ENCODE results near the gene TSPAN14.
"Not testable (repeated sequence)": the region's sequence is repeated elsewhere in the genome, so short reads cannot be mapped to it uniquely, and the experiment has no call there.

The TSPAN14 gene

DNA sequence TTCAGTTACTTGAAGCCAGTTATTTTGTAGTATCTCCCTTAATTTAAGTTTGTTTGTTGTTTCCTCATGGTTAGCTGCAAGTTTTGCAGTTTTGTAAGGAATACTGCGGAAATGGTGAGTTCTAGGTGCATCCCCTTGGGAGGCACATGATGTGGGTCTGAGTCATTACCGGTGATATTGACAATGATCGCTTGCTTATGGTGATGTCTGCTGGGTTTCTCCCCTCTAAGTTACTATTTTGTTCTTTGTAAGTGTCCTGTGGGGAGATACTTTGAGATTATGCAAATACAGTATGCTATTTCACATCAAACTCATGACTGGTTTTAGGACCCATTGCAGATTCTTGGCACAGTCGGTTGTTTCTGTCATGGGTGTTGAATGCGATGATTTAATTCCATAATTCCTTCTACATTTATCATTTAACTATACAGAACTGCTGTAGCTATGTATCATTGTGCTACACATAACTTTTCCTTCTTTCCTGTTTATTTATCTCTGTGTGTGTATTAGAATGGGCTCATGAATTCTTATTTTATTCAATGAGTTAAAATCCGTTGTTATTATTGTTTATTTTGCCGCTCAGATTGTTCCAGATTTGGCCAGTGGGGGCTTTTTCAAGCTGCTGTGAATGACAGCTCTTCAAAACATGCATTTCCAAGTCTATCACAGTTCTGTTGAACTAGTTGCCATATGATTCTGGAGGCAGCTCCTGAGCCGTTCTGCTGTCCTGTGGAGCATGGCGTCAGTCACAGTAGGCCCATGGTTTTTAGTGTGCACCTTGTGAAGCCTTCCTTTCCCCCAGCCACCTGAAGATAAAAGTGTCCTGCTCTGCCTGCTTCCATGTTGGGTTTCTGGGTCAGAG is 18.4 kb downstream of the TSPAN14 start:
- peak; percentile 88 to 96 (median 92) for DNase-seq

DNA sequence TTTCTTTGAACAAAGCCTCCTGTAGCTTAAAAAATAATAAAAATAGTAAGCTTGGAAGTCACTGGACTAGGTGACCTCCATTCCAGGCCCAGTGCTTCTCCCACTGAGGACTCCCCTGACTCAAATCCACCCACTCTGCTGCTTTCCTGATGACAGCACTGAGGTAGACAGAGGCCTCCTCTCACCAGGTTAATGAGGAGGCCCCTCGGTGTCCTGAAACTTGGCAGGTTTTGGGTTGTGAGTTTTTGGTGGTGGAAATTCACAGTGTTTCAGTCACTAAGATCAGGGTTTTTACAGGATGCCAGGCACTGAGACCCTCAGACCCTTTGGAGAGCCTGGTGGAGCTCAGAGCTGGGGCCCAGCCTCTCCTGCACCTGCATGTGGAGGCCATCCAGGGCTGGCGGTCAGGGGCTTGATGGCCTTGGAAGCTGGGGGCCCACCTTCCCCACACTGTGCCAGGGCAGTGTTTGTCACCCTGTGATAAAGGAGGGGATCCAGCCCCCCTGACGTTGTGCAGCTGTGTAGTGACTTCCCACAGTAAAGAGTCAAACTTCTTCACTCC is 19.1 kb downstream of the TSPAN14 start:
- DNase-seq: no peak

DNA sequence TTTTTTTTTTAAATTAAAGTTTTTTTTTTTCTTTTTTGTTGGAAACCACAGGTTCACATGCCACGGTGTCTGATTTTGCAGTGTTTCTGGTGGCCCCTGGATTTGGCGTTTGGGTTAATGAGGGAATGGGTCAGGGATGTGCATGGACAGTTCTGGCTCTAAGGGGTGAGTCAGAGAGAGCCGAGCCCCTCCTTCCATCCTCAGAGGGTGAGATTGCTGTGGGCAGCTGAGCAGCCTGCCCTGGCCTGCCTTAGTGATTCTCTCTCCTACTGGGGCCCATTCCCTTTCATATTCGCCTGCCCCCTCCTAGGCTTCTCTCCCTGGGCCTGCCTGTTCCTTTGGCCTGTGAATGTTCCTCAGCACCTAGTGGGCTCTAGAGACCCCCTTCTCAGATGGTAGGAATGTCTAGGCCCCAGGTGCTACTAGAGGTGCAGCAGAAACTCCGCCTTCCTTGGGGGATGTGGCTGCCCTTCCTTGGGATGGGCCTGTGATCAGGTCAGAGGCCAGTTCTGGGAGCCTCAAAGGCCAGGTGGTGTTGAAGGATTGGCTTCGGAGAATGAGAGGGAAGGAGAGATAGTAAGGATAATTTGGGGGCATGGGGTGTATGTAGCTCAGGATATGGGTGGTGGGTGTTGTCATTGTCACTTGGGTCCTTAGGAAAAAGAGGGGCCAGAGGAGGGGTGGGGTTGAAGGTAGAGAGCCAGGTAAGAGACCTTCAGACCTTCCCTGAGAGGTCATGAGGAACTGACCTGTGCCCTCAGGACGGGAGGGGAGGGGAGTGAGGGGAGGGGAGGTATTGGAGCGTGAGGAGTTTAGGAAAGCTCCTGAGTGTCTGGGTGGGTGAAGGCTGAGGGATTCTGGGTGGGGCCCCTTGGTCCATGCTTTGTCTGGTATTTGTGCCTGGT is 19.8 kb downstream of the TSPAN14 start:
- DNase-seq: no peak

DNA sequence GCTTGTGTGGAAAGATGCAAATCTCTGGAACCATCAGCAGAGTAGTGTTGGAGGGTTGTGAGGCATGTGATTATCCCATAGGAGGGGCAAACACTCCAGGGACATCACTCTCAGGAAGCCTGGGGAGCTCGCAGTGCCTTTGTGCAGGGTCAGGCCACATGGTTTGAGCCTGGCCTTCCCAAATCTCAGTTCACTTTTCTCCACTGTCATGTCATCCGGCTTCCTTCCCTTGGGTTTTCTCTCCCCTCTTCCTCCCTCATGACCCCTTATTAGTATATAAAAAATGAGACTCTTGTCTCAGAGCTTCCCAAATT is 20.4 kb downstream of the TSPAN14 start:
- peak in 1 of 3 donors; percentile 42 for DNase-seq

DNA sequence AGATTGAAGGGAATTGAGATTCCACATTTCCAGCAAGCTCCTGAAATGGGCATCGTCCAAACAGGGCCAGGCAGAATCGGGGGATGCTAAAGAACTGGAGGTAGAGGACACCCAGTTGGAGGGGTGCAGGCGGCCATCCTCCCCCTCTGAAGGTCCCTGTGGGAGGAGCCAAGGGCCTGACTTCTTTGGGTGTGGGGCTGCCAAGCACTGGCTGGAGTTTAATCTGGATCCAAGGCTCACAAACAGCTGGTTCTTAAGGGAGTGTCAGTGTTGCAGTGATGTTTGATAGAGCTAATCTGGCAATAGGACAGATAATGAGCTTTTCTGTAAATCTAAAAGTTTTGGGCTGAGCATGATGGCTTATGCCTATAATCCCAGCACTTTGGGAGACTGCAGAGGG is 20.8 kb downstream of the TSPAN14 start:
- no peak for DNase-seq

DNA sequence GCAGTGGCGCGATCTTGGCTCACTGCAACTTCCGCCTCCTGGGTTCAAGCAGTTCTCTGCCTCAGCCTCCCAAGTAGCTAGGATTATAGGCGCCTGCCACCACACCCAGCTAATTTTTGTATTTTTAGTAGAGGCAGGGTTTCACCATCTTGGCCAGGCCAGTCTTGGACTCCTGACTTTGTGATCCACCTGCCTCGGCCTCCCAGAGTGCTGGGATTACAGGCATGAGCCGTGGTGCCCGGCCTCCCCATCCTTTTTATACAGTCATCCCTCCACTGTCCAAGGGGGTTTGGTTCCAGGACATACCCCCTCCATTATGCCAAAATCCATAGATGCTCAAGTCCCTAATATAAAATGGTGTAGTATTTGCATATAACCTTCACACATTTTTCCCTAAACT is 21.5 kb downstream of the TSPAN14 start:
- not testable (repeated sequence) for DNase-seq

DNA sequence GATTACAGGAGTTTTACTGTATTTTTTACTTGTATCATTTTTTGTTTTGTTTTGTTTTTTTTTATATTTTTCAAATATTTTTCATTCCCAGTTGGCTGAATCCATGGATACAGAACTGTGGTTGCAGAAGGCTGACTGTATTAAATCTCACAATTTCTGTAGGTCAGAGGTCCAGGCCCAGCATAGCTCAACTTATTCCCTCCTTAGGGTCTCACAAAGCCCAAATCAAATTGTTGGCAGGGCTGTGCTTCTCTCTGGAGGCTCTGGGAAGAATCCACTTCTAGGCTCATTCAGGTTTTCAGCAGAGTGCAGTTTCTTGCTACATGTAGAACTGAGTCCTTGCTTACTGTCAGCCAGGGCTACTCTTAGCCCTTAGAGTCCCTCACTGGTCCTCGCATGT is 22.6 kb downstream of the TSPAN14 start:
- no peak for DNase-seq

DNA sequence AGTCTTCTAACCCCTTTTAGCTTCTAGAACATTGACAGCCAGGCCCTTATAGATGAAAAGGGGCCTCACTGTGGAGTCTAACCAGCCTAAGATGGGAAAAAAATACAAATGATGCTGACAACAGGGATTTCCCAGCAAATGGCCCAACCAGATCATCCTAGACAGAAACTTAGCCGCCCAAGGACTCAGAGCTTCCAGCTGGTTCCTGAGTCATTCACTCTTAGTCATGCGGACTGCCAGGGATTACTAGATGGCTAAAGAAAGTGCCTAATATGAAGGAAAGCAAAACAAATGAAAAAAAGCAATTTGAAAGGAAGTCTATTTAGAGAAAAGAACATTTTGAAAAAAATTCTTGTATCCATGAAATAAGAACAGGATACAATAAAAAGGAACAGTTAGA is 23.7 kb downstream of the TSPAN14 start:
- peak; percentile 91 to 98 (median 96) for DNase-seq

DNA sequence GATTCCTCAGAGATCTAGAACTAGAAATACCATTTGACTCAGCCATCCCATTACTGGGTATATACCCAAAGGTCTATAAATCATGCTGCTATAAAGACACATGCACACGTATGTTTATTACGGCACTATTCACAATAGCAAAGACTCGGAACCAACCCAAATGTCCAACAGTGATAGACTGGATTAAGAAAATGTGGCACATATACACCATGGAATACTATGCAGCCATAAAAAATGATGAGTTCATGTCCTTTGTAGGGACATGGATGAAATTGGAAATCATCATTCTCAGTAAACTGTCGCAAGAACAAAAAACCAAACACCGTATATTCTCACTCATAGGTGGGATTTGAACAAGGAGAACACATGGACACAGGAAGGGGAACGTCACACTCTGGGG is 26.3 kb downstream of the TSPAN14 start:
- not testable (repeated sequence) for DNase-seq

DNA sequence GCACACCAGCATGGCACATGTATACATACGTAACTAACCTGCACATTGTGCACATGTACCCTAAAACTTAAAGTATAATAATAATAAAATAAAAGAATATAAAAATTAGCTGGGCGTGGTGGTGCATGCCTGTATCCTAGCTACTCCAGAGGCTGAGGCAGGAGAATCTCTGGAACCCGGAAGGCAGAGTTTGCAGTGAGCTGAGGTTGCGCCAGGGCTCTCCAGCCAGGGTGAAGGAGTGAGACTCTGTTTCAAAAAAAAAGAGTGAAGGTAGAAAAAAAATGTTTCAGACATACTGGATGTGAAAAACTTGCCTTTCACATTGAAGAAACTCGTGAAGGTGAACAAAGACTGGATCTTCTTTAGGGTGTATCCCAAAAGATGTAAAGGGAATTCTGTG is 26.7 kb downstream of the TSPAN14 start:
- no peak for DNase-seq

DNA sequence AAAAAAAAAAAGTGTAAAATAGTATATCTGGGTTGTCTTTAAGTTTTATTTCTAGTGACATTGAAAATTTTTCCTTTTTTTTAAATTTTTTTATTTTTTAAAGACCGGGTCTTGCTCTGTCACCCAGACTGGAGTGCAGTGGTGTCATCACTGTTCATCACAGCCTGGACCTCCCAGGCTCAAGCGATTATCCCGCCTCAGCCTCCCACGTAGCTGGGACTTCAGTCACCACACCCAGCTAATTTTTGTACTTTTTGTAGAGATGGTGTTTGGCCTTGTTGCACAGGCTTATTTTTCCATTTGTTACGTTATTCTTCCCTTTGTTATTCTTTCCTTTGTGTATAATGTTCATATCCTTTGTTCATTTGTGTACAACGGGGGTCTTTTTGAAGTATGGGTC is 30.1 kb downstream of the TSPAN14 start:
- DNase-seq: peak; percentile 80 to 84 (median 80)

DNA sequence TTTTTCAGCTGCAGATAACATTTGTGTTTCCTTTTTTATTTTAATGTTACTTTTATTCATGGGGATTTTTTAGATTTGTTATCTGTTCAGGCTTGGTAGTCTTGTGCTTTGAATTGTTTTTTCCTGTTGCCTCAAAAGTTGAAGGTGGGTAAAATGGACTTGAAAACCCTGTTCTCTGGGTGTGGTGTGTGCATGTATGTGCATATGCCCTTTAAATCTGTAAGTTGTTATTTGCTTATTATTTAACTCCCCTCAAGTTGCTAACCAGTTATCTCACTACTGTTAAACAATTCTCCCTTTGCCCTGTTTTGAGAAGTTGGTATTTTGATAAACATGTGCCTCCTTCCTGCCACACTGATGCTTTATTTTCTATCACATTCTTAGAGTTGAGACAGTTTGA is 30.6 kb downstream of the TSPAN14 start:
- no peak for DNase-seq

DNA sequence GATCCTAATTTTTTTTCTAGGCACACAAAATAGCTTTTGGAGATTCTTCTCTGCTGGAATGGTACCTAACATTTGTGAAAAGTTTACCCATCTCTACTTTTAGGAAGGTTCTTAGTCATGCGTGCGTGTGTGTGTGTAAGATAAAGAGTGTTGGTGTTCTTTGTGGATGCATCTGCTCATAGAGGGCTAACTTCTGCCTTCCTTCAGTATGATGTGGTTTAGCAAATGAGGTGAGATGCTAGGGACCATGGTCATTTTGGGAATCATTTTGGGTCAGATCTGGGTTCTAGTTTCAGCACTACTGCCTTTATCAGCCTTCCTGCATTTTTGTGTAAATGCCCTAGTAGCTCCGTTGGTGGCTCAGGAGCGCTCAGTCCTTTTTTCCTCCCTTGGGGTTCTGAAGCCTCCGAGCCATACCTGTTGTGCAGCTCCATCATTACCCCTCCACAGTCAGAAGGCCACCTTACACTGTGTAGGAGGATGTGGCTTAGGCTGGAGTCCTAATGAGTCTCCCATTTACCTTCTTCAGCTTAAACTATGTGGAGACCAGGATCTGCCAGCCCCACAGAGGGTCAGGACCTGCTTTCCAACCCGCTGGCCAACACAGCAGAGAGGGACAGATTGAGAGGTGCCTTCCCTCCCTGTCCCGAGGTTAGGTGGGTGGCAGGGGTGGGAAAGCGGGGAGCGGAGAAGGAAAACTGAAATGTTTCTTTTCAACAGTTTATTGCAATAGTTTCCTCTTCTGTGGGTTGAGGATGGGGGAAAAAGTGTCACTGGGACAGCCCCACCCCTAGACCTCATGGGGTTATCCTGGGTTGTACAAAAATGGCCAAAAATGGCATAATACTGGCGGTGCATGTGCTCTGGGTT is 31.2 kb downstream of the TSPAN14 start:
- peak; percentile 85 to 93 (median 87) for DNase-seq

DNA sequence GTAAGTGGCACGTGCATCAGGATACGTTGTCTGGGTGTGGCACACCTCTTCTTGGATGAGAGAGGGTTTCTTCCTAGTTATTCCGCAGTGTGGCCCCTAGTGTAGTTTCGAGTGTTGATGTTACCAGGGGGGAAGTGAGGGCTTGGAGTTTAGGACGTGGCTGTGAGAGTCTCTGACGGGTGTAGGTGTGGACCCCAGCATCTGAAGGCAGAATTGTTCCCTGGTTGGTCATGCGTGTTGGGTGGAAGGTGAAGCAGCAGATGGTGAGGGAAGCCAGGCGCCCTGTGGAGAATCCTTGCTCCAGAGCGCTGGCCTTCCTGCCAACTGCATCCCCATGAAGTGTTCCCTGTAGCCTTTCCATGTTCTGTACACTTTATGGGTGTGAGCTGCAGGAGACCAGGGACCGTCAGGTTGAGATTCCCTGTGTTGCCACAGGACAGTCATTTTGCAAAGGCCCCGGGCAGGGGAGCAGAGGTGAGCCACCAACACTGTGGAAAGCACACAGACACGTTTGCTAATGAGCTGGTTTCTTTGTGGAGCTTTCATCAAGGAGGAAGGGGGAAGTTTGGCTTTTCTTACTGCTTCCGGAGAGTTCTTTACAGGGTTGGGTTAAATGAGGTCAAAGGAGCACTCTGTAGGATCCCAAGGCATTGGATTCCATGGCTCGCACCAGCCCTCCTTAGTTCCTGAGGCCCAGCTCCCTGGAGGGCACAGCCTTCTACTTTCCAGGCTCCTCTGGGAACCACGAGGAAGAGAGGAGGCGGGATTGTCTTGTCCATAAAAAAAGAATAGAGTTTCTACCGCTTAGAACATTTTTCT is 32.0 kb downstream of the TSPAN14 start:
- peak; percentile 79 to 87 (median 83) for DNase-seq

DNA sequence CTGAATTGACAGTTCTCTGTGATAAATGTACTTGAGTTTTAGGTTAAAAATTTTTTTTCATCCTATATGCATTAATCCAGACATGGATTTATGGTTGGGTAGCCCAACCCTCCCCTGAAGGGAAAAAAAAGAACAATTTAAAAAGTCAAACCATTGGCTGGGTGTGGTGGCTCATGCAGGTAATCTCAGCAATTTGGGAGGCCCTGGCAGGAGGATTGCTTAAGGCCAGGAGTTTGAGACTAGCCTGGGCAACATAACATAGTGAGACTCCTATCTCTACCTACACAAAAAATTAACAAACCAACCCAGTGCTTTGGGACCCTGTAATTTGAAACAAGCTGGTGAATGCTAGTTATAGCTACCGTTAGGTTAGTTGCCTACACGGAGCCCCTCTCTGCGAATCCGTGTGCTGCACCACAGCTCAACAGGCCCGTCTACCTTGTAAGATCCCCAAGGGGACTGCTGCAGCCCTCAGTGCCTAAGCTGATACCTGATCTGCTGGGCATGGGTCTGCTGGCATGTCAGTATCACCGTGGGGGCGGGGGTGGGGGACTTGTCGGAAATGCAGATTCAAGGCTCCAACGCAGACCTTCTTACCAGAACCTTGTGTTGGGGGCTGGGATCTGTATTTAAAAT is 32.8 kb downstream of the TSPAN14 start:
- no peak for DNase-seq

DNA sequence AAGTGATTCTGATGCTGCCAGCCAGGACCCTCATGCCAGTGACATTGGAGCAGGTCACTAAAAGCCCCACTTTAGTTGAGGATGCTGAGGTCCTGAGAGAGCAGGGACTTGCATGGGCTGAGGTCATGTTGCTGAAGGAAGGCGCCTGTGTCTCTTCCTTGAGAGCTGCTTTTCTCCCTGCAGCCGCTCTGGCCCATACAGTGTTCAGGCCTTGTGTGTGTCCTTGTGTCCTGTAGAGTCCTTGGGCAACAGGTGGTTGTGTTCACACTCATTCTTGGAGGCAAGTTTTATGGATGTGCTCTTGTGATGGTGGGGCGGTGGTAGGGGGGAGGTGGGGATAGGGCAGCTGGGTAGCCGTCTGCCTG is 33.3 kb downstream of the TSPAN14 start:
- no peak for DNase-seq

DNA sequence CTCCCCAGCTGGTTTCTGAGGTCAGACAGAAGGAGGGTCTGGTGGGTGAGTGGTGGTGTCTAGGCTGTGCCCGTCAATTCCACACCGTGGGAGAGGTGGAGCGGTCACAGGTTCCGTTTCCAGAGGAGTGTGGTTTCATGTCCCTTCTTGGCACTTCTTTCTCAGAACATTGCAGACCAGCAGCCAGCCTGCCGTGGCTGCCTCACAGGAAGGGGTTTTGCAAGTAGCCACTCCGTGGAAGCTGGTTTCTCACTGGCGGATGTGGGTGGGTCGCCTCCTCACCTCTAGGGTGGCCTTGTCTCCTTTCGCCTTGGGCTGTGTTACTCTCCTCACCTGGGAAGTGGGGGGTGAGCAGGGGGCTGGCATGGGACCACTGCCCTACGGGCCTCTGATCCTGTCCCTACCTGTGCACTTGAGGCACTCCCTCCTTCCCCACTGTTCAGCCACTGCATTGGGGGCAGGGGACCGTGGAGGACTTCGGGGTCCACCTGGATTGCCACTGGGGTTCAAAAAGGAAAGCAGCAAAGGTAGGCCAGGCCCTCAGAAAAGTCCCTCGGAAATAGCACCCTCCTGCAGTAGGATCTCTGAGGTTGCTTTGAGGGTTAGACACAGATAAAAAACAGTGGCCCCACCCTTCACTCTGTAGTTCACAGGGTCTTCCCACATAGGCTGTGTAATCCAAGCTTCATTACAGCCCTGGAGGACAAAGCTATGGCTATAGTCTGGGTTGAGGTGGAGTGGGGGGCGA is 33.9 kb downstream of the TSPAN14 start:
- DNase-seq: peak; percentile 75 to 79 (median 79)

DNA sequence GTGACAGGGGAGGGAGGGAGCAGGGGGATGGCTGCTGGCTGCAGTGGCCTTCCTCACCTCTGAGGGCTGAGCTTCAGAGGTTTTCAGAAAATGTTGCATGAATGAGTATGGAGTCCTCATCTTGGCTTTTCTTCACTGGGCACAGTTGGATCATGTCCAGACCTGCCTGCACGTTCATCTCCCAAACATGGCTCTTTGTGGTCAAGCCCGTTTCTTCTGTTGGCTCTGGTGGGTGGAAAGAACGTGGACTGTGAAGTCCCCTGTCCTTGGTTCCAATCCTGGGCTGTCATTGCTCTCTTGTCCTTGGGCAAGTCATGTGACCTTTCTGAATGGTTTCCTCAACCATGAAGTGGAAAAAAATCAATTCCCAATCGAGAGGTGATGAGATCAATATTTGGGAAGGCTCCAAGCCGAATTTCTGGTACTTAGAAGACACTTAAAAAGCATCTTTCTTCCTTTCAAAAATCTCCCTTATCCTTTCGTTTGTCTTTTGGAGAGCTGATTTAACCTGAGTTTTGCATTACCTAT is 34.5 kb downstream of the TSPAN14 start:
- no peak for DNase-seq

DNA sequence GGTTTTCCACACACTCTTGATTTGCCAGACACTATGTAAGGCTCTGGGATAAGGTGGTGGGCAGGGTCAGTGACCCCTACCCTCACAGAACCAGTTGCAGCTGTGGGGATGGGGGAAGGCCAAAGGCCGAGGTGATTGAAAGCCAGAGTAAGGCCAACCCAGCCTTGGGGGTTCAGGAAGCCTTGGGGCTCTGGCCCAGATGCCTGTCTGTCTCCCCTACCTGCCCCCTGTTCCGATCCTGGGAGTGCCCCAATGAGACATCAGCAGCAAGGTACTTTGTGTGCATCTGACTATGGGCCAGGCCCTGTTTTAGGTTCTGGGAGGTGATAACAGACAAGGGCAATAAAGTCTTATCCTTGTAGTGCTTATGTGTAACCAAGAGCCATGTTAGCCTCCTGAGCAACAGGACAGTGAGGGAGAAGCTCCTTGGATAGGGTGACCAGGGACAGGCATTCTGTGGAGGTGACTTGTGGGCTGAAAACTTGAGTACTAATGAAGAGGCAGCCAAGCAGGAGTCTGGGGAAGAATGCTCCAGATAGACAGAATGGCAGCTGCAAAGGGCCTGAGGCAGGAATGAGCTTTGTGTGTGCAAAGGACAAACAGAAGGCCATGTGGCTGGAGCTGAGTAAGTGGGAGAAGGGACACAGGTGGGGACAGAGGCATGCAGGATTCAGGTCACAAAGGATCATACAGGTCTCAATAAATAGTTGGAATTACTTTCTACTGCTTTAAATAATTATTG is 35.4 kb downstream of the TSPAN14 start:
- no peak for DNase-seq

All from suppressor macrophage treated with lipopolysaccharide for 1 hour (primary cell).